K562 (cell line): Measurements from ENCODE around the gene ALG14. TPM values are rescaled to one million over a fixed set of nuclear protein-coding genes. Genes with fewer than 3 reads are reported as not detected.

Experiments used
- HDAC8 ChIP-seq: fragments of 450-650 bp; IDR thresholded peaks from 2 replicates; pipeline ENCODE4 v1.6.1; 2016; ENCODE audit warnings: mild to moderate bottlenecking, missing genetic modification characterization, moderate library complexity, missing compliant biosample characterization
- HNRNPK ChIP-seq: fragments of 200-400 bp; formaldehyde crosslinking; IDR thresholded peaks from one replicate; pipeline ENCODE4 v1.6.1; 2018; ENCODE audit warnings: mild to moderate bottlenecking, low read depth, low read length; ENCODE audit not compliant: poor library complexity, severe bottlenecking
- HOMEZ ChIP-seq: fragments of 250-450 bp; sonication (Bioruptor Pico); IDR thresholded peaks from 2 replicates; pipeline ENCODE4 v1.4.0; 2020; ENCODE audit warnings: mild to moderate bottlenecking, moderate library complexity
- MBD2 ChIP-seq: sonication (generic); IDR thresholded peaks from 2 replicates; pipeline ENCODE4 v1.6.1; 2016; ENCODE audit warnings: low read depth, borderline replicate concordance
- MIER1 ChIP-seq: fragments of 450-650 bp; IDR thresholded peaks from 2 replicates; pipeline ENCODE4 v1.6.1; 2016; ENCODE audit warnings: antibody characterized with exemption, mild to moderate bottlenecking, low read depth
- NEUROD1 ChIP-seq: fragments of 150-350 bp; IDR thresholded peaks from 2 replicates; pipeline ENCODE4 v1.6.1; 2014; ENCODE audit warnings: borderline replicate concordance, low read length, low read depth; ENCODE audit not compliant: partially characterized antibody
- NKRF ChIP-seq: fragments of 450-650 bp; IDR thresholded peaks from 2 replicates; pipeline ENCODE4 v1.6.1; 2016; ENCODE audit warnings: borderline replicate concordance
- SOX6 ChIP-seq: fragments of 450-650 bp; IDR thresholded peaks from 2 replicates; pipeline ENCODE4 v1.6.1; 2014; ENCODE audit warnings: mild to moderate bottlenecking
- TAL1 ChIP-seq: fragments of 450-650 bp; IDR thresholded peaks from 2 replicates; pipeline ENCODE4 v1.6.1; 2016; ENCODE audit warnings: mild to moderate bottlenecking
- ZNF263 ChIP-seq: sonication (generic); formaldehyde crosslinking; IDR thresholded peaks from 2 replicates; pipeline ENCODE4 v1.8.0; 2022; ENCODE audit warnings: mild to moderate bottlenecking, missing genetic modification reagents, borderline replicate concordance
- ZNF589 ChIP-seq: fragments of 200-800 bp; sonication (Bioruptor generic); IDR thresholded peaks from 2 replicates; pipeline ENCODE4 v1.6.1; 2016; ENCODE audit warnings: low read depth, missing genetic modification characterization, missing compliant biosample characterization
- polyA plus RNA-seq, 8 experiments: library from polyadenylated mRNA; depleted of rRNA in 4 of 8; stranded (reverse) in 5 of 8; unstranded in 3 of 8; fragments of >200 nt; fragmentation: Nextera tagmentation in 2 of 8; fragmentation: Illumina TruSeq in 1 of 8; extraction: Ambion mirVana in 2 of 8; extraction: Trizol in 1 of 8; gene quantifications; 2 replicates each; pipeline versions ENCODE4 v1.2.1 to v1.2.3, GENCODE V29; 2011 to 2014; ENCODE audit warnings: inconsistent platforms in 1 of 8, missing spikeins in 1 of 8
- total RNA-seq, 7 experiments: library from RNA; depleted of rRNA in 6 of 7; stranded (reverse); fragments of >200 nt in 6 of 7; fragmentation: Illumina TruSeq in 2 of 7; extraction: Trizol in 2 of 7; gene quantifications; 2 replicates each; pipeline versions ENCODE4 v1.2.1 to v1.2.3, GENCODE V29; 2011 to 2021; ENCODE audit warnings: low replicate concordance in 1 of 7
- TF ChIP-seq, protein P1 (sequence below): fragments of 200-600 bp; sonication (generic); IDR thresholded peaks from one replicate; pipeline ENCODE4 v1.6.1; 2012; ENCODE audit warnings: mild to moderate bottlenecking, low read depth, low read length, inconsistent platforms

ALG14 gene
- total and polyA plus RNA-seq, 9 of the 15 experiments (the other 6 are each of a cell fraction or from before 2014, with no cell fraction given): 2.8 to 16.2 (median 4.9) TPM

- TF ChIP-seq, protein P1, sequence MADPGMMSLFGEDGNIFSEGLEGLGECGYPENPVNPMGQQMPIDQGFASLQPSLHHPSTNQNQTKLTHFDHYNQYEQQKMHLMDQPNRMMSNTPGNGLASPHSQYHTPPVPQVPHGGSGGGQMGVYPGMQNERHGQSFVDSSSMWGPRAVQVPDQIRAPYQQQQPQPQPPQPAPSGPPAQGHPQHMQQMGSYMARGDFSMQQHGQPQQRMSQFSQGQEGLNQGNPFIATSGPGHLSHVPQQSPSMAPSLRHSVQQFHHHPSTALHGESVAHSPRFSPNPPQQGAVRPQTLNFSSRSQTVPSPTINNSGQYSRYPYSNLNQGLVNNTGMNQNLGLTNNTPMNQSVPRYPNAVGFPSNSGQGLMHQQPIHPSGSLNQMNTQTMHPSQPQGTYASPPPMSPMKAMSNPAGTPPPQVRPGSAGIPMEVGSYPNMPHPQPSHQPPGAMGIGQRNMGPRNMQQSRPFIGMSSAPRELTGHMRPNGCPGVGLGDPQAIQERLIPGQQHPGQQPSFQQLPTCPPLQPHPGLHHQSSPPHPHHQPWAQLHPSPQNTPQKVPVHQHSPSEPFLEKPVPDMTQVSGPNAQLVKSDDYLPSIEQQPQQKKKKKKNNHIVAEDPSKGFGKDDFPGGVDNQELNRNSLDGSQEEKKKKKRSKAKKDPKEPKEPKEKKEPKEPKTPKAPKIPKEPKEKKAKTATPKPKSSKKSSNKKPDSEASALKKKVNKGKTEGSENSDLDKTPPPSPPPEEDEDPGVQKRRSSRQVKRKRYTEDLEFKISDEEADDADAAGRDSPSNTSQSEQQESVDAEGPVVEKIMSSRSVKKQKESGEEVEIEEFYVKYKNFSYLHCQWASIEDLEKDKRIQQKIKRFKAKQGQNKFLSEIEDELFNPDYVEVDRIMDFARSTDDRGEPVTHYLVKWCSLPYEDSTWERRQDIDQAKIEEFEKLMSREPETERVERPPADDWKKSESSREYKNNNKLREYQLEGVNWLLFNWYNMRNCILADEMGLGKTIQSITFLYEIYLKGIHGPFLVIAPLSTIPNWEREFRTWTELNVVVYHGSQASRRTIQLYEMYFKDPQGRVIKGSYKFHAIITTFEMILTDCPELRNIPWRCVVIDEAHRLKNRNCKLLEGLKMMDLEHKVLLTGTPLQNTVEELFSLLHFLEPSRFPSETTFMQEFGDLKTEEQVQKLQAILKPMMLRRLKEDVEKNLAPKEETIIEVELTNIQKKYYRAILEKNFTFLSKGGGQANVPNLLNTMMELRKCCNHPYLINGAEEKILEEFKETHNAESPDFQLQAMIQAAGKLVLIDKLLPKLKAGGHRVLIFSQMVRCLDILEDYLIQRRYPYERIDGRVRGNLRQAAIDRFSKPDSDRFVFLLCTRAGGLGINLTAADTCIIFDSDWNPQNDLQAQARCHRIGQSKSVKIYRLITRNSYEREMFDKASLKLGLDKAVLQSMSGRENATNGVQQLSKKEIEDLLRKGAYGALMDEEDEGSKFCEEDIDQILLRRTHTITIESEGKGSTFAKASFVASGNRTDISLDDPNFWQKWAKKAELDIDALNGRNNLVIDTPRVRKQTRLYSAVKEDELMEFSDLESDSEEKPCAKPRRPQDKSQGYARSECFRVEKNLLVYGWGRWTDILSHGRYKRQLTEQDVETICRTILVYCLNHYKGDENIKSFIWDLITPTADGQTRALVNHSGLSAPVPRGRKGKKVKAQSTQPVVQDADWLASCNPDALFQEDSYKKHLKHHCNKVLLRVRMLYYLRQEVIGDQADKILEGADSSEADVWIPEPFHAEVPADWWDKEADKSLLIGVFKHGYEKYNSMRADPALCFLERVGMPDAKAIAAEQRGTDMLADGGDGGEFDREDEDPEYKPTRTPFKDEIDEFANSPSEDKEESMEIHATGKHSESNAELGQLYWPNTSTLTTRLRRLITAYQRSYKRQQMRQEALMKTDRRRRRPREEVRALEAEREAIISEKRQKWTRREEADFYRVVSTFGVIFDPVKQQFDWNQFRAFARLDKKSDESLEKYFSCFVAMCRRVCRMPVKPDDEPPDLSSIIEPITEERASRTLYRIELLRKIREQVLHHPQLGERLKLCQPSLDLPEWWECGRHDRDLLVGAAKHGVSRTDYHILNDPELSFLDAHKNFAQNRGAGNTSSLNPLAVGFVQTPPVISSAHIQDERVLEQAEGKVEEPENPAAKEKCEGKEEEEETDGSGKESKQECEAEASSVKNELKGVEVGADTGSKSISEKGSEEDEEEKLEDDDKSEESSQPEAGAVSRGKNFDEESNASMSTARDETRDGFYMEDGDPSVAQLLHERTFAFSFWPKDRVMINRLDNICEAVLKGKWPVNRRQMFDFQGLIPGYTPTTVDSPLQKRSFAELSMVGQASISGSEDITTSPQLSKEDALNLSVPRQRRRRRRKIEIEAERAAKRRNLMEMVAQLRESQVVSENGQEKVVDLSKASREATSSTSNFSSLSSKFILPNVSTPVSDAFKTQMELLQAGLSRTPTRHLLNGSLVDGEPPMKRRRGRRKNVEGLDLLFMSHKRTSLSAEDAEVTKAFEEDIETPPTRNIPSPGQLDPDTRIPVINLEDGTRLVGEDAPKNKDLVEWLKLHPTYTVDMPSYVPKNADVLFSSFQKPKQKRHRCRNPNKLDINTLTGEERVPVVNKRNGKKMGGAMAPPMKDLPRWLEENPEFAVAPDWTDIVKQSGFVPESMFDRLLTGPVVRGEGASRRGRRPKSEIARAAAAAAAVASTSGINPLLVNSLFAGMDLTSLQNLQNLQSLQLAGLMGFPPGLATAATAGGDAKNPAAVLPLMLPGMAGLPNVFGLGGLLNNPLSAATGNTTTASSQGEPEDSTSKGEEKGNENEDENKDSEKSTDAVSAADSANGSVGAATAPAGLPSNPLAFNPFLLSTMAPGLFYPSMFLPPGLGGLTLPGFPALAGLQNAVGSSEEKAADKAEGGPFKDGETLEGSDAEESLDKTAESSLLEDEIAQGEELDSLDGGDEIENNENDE: no peak
- no peak for TF ChIP-seq TAL1
- TF ChIP-seq NKRF: no peak
- TF ChIP-seq ZNF263 (CRISPR knock-in tag): no peak
- no peak for TF ChIP-seq MBD2
- no peak; the same call in 1 of the 2 replicates for TF ChIP-seq SOX6
- TF ChIP-seq HDAC8 (tag): no peak
- TF ChIP-seq NEUROD1: no peak
- no peak for TF ChIP-seq MIER1
- TF ChIP-seq HNRNPK: no peak
- TF ChIP-seq ZNF589: no peak
- TF ChIP-seq HOMEZ (CRISPR knock-in tag): no peak
Measured at GRCh38 chr1:95084317-95085176, 11.8 kb upstream of the ALG14 start (continued).
